Ovary (tissue), 9 donors: ENCODE data around the gene TIMP4. TPM values are rescaled to one million over a fixed set of nuclear protein-coding genes. Genes with fewer than 3 reads are reported as not detected.

Source experiments
- DNase-seq, 5 donors: peaks; one replicate each; pipeline ENCODE4 v3.0.0-alpha.2; 2019 to 2020
- H3K27ac ChIP-seq, 2 donors: fragments of 200-600 bp; one replicate each; pipeline versions ENCODE4 v1.5.1 to v1.8.0; 2019 to 2022
- H3K27me3 ChIP-seq: fragments of 200-600 bp; one replicate; pipeline ENCODE4 v1.8.0; 2022
- H3K36me3 ChIP-seq: fragments of 200-600 bp; sonication (generic); one replicate; pipeline ENCODE4 v1.5.1; 2019
- H3K4me1 ChIP-seq: one replicate; pipeline ENCODE4 v1.8.1; 2013; ENCODE audit warnings: mild to moderate bottlenecking, moderate library complexity; ENCODE audit not compliant: insufficient read depth
- H3K4me3 ChIP-seq: fragments of 200-600 bp; sonication (generic); one replicate; pipeline ENCODE4 v1.5.1; 2017
- H3K9me3 ChIP-seq, 2 donors: fragments of 200-600 bp in 1 of 2; sonication (generic) in 1 of 2; one replicate each; pipeline versions ENCODE4 v1.5.1 to v1.8.1; 2013 to 2019; ENCODE audit warnings: mild to moderate bottlenecking in 1 of 2, moderate library complexity in 1 of 2
- CTCF ChIP-seq, 3 donors: fragments of 450-650 bp in 2 of 3; fragments of 200-600 bp in 1 of 3; IDR thresholded peaks; one replicate each; pipeline versions ENCODE4 v1.5.1 to v1.8.0; 2016 to 2022; ENCODE audit warnings: antibody characterized with exemption in 3 of 3, mild to moderate bottlenecking in 1 of 3
- EP300 ChIP-seq: sonication (generic); formaldehyde crosslinking; IDR thresholded peaks from one replicate; pipeline ENCODE4 v1.6.1; 2017; ENCODE audit warnings: antibody characterized with exemption
- POLR2A ChIP-seq: fragments of 450-650 bp; IDR thresholded peaks from one replicate; pipeline ENCODE4 v1.6.1; 2017; ENCODE audit warnings: antibody characterized with exemption, mild to moderate bottlenecking, moderate library complexity
- whole genome bisulfite sequencing, 3 donors: extraction: QIAGEN DNeasy Blood & Tissue Kit in 1 of 3; methylation state at CpG; one replicate each; pipeline versions ENCODE4 v1.1.5 to v1.1.7; 2013 to 2017; 5-methylcytosine and 5-hydroxymethylcytosine counted together
- intact Hi-C, 4 donors: fragments of 100-400 bp; cut with DNase I; formaldehyde crosslinking; loops; one replicate each; pipeline versions ENCODE4 v1.11.0 to v1.15.1; 2022 to 2023
- polyA plus RNA-seq, 2 donors: library from polyadenylated mRNA; stranded (reverse); fragments of 200-250 nt in 1 of 2; fragments of 350-450 nt in 1 of 2; fragmentation: Illumina TruSeq in 1 of 2; extraction: RNeasy Lipid Tissue Mini Kit (QIAGEN cat#74804) in 1 of 2; gene quantifications; one replicate each; pipeline ENCODE4 v1.2.3, GENCODE V29; 2013 to 2014
- total RNA-seq, 7 donors: library from RNA; depleted of rRNA in 2 of 7; stranded (reverse); fragments of >200 nt in 2 of 7; fragmentation: NEBNext Ultra II Directional in 3 of 7; extraction: Animal tissue kit (Norgen Biotek cat#: 25700) in 3 of 7; gene quantifications; one replicate each; pipeline versions ENCODE4 v1.1.0 to v1.2.4, GENCODE V29; 2016 to 2023
- donor health status: DM: no; HTN: no; CAD: no; lungs with moderate emphysema.
- donor health status: DM: no; HTN: no; CAD: no.
- donor health status: Bipolar disorder and iron deficiency.
- donor health status: DM: yes; HTN: yes; CAD: no.
- donor health status: DM: no; HTN: no; CAD: no.
- donor health status: DM: yes; HTN: yes; CAD: no.

The TIMP4 gene
- total and polyA plus RNA-seq, 9 donors: 1.1 to 11.8 (median 4.3) TPM

- DNase-seq: peak; percentile 40 to 66 (median 54)
- Histone ChIP-seq H3K4me1 (peaks cover 4% of the 10 kb centered on the region), H3K36me3 (no peaks in the 10 kb centered on the region), H3K9me3 (no peaks in the 10 kb centered on the region), H3K27ac (no peak overlapping the region), H3K27me3 (no peaks in the 10 kb centered on the region), H3K4me3 (no peak overlapping the region)
- intact Hi-C loops: loop anchor here in 3 of 4 donors (1.0 to 10.0 kb wide), 5 partner anchors 37 to 586 kb away; partner anchors contain the start of gene TSEN2 (in 1 of the 3)
- 36 to 42% (median 40%) methylated on average over 5 of the region's 5 CpGs for WGBS, 3 donors
- TF ChIP-seq POLR2A (no peak), CTCF (IDR thresholded peaks at IDR 0.05) (peak; percentile 13 to 69 (median 65)), EP300 (no peak)
Measured at GRCh38 chr3:12139111-12139511, 19.6 kb downstream of the TIMP4 start.

- Histone ChIP-seq H3K4me1 (peaks cover 4% of the 10 kb centered on the region), H3K36me3 (no peaks in the 10 kb centered on the region), H3K9me3 (no peaks in the 10 kb centered on the region), H3K27me3 (no peaks in the 10 kb centered on the region), H3K27ac (no peak overlapping the region), H3K4me3 (no peak overlapping the region)
- no peak for DNase-seq
- TF ChIP-seq POLR2A: no peak
- no peak for TF ChIP-seq EP300
- TF ChIP-seq CTCF (IDR thresholded peaks at IDR 0.05): no peak
- 5 to 11% (median 10%) methylated on average over 1 of the region's 1 CpG for WGBS, 3 donors
- intact Hi-C loops: loop anchor here in 3 of 4 donors (2.0 to 10.0 kb wide), 4 partner anchors 39 to 587 kb away; partner anchors contain the start of gene TSEN2 (in 1 of the 3)
Measured at GRCh38 chr3:12138044-12138443, 20.7 kb downstream of the TIMP4 start.

GRCh38 chr3:12136371-12136770, 22.3 kb downstream of the TIMP4 start:
- 94 to 96% (median 96%) methylated on average over 3 of the region's 3 CpGs for WGBS, 3 donors
- Histone ChIP-seq H3K4me1 (peaks cover 4% of the 10 kb centered on the region), H3K9me3 (no peaks in the 10 kb centered on the region), H3K27me3 (no peaks in the 10 kb centered on the region), H3K36me3 (no peaks in the 10 kb centered on the region), H3K4me3 (no peak overlapping the region), H3K27ac (no peak overlapping the region)
- TF ChIP-seq POLR2A (no peak), CTCF (IDR thresholded peaks at IDR 0.05) (no peak), EP300 (no peak)
- DNase-seq: no peak
- intact Hi-C loops: loop anchor here in 3 of 4 donors (2.0 to 10.0 kb wide), 4 partner anchors 41 to 588 kb away; partner anchors contain the start of gene TSEN2 (in 1 of the 3)

- intact Hi-C loops: loop anchor here (2.0 to 10.0 kb wide), 4 partner anchors 42 to 590 kb away; partner anchors contain the start of gene TSEN2 (in 1 of the 4)
- H3K36me3 ChIP-seq: no peaks in the 10 kb centered on the region
- H3K4me1 ChIP-seq: peaks cover 4% of the 10 kb centered on the region
- WGBS, 3 donors: 2 to 6% (median 4%) methylated on average over 3 of the region's 3 CpGs
- H3K27ac ChIP-seq: no peak overlapping the region
- H3K27me3 ChIP-seq: no peaks in the 10 kb centered on the region
- no peaks in the 10 kb centered on the region for H3K9me3 ChIP-seq
- TF ChIP-seq EP300 (no peak), POLR2A (no peak), CTCF (IDR thresholded peaks at IDR 0.05) (peak; percentile 82 to 91 (median 89))
- DNase-seq: peak; percentile 56 to 84 (median 77)
- no peak overlapping the region for H3K4me3 ChIP-seq
Measured at GRCh38 chr3:12135029-12135657, 23.6 kb downstream of the TIMP4 start.
